H1 (cell line): Measurements from ENCODE around the gene GPR39. TPM values are rescaled to one million over a fixed set of nuclear protein-coding genes. Genes with fewer than 3 reads are reported as not detected.

Source experiments
- CTCF ChIA-PET: fragments of 300-600 bp; sonication (Branson Sonifier 250); formaldehyde crosslinking; loops from one replicate; lab custom pipeline; 2021; ENCODE audit not compliant: partially characterized antibody; lab: Charles Lee
- POLR2A ChIA-PET: fragments of 300-600 bp; sonication (Branson Sonifier 250); formaldehyde crosslinking; loops from one replicate; lab custom pipeline; 2021; ENCODE audit warnings: inconsistent platforms; ENCODE audit not compliant: partially characterized antibody; lab: Charles Lee
- DNase-seq, 2 experiments: peaks; one replicate each; pipeline versions ENCODE4 v3.0.0 to v3.0.0-alpha.2; 2010 to 2022; ENCODE audit warnings: low spot score in 2 of 2, low read depth in 1 of 2, mixed read lengths in 1 of 2
- FAIRE-seq: peaks from 2 replicates; lab custom pipeline; 2011; peaks lifted over from hg19 to GRCh38; lab: Jason Lieb, UNC
- H2AFZ ChIP-seq: 2 replicates; pipeline ENCODE4 v1.8.1; 2012; ENCODE audit warnings: low read length, inconsistent platforms
- H2AK5ac ChIP-seq: 2 replicates; pipeline ENCODE4 v1.6.1; 2013; ENCODE audit warnings: low read depth, low read length
- H2BK120ac ChIP-seq: replicated peaks from 2 replicates; pipeline ENCODE3; 2013; ENCODE audit warnings: low read depth, low read length, inconsistent platforms
- H2BK12ac ChIP-seq: 2 replicates; pipeline ENCODE4 v1.6.1; 2013; ENCODE audit warnings: low read depth, low read length
- H2BK15ac ChIP-seq: 2 replicates; pipeline ENCODE4 v1.6.1; 2013; ENCODE audit warnings: low read length
- H2BK20ac ChIP-seq: 2 replicates; pipeline ENCODE4 v1.6.1; 2013; ENCODE audit warnings: low read length
- H2BK5ac ChIP-seq: 2 replicates; pipeline ENCODE4 v1.6.1; 2013; ENCODE audit warnings: low read depth, low read length
- H3K14ac ChIP-seq: 2 replicates; pipeline ENCODE4 v1.6.1; 2013; ENCODE audit warnings: inconsistent platforms; ENCODE audit not compliant: insufficient read length
- H3K18ac ChIP-seq: 2 replicates; pipeline ENCODE4 v1.6.1; 2013; ENCODE audit warnings: low read length; ENCODE audit errors: extremely low read depth
- H3K23ac ChIP-seq: 2 replicates; pipeline ENCODE4 v1.6.1; 2013; ENCODE audit warnings: inconsistent platforms; ENCODE audit not compliant: insufficient read length
- H3K23me2 ChIP-seq: 2 replicates; pipeline ENCODE4 v1.6.1; 2013; ENCODE audit warnings: low read depth, low read length
- H3K27ac ChIP-seq: 2 replicates; pipeline ENCODE4 v1.6.1; 2011; ENCODE audit warnings: low read depth, low read length, inconsistent platforms
- H3K27me3 ChIP-seq, 4 experiments: replicated peaks in 1 of 4; 1 replicate in 1 of 4; 2 replicates in 3 of 4; pipeline versions ENCODE4 v1.6.1 to v1.8.1; 2011 to 2013; ENCODE audit warnings: low read length in 3 of 4, mild to moderate bottlenecking in 3 of 4, inconsistent platforms in 2 of 4, mixed read lengths in 2 of 4, moderate library complexity in 1 of 4; ENCODE audit not compliant: control insufficient read depth in 3 of 4, insufficient read depth in 3 of 4; ENCODE audit errors: extremely low read depth in 1 of 4
- H3K36me3 ChIP-seq, 4 experiments: 2 replicates each; pipeline versions ENCODE4 v1.6.1 to v1.8.1; 2011 to 2013; ENCODE audit warnings: mild to moderate bottlenecking in 4 of 4, low read length in 3 of 4, moderate library complexity in 2 of 4, control low read depth in 1 of 4, inconsistent platforms in 1 of 4; ENCODE audit not compliant: insufficient read depth in 4 of 4, control insufficient read depth in 2 of 4
- H3K4ac ChIP-seq: replicated peaks from 2 replicates; pipeline ENCODE3; 2013; ENCODE audit warnings: low read length, low read depth, mixed read lengths, inconsistent platforms; ENCODE audit not compliant: insufficient read length
- H3K4me1 ChIP-seq, 4 experiments: replicated peaks in 1 of 4; 1 replicate in 1 of 4; 2 replicates in 3 of 4; pipeline versions ENCODE4 v1.6.1 to v1.8.1; 2011 to 2013; ENCODE audit warnings: low read length in 3 of 4, inconsistent platforms in 2 of 4, mixed read lengths in 1 of 4; ENCODE audit not compliant: insufficient read depth in 4 of 4, control insufficient read depth in 3 of 4
- H3K4me2 ChIP-seq, 2 experiments: 2 replicates each; pipeline versions ENCODE4 v1.6.1 to v1.8.1; 2011 to 2013; ENCODE audit warnings: low read depth in 2 of 2, low read length in 2 of 2, control low read depth in 1 of 2, inconsistent platforms in 1 of 2, mild to moderate bottlenecking in 1 of 2; ENCODE audit not compliant: insufficient read depth in 1 of 2
- H3K4me3 ChIP-seq, 4 experiments: fragments of 200-600, 300-600 bp in 1 of 4; sonication (generic), shearing (Covaris generic), sonication (Bioruptor Twin) in 1 of 4; 2 replicates each; pipeline versions ENCODE4 v1.5.1 to v1.8.1; 2011 to 2016; ENCODE audit warnings: low read length in 4 of 4, low read depth in 3 of 4, control low read depth in 2 of 4, inconsistent platforms in 2 of 4, mild to moderate bottlenecking in 2 of 4, mixed read lengths in 1 of 4, moderate library complexity in 1 of 4; ENCODE audit not compliant: insufficient read depth in 2 of 4; ENCODE audit errors: extremely low read depth in 1 of 4
- H3K56ac ChIP-seq: replicated peaks from 2 replicates; pipeline ENCODE3; 2013; ENCODE audit warnings: low read depth, mild to moderate bottlenecking, mixed read lengths, low read length, inconsistent platforms; ENCODE audit not compliant: insufficient read length
- H3K79me1 ChIP-seq: 2 replicates; pipeline ENCODE4 v1.6.1; 2013; ENCODE audit warnings: low read depth, low read length, control low read depth
- H3K79me2 ChIP-seq, 2 experiments: 2 replicates each; pipeline versions ENCODE4 v1.6.1 to v1.8.1; 2012 to 2013; ENCODE audit warnings: low read length in 2 of 2, mild to moderate bottlenecking in 2 of 2, inconsistent platforms in 1 of 2; ENCODE audit not compliant: insufficient read depth in 2 of 2, control insufficient read depth in 1 of 2
- H3K9ac ChIP-seq, 4 experiments: replicated peaks in 1 of 4; 1 replicate in 1 of 4; 2 replicates in 3 of 4; pipeline versions ENCODE4 v1.6.1 to v1.8.1; 2011 to 2013; ENCODE audit warnings: low read depth in 3 of 4, low read length in 3 of 4, control low read depth in 2 of 4, mild to moderate bottlenecking in 2 of 4, moderate library complexity in 2 of 4, inconsistent platforms in 1 of 4; ENCODE audit errors: extremely low read depth in 1 of 4
- H3K9me3 ChIP-seq, 2 experiments: 2 replicates each; pipeline versions ENCODE4 v1.6.1 to v1.8.1; 2012 to 2013; ENCODE audit warnings: mild to moderate bottlenecking in 2 of 2, moderate library complexity in 2 of 2, control low read depth in 1 of 2, inconsistent platforms in 1 of 2, low read depth in 1 of 2, low read length in 1 of 2, mixed read lengths in 1 of 2; ENCODE audit not compliant: insufficient read depth in 2 of 2
- H4K20me1 ChIP-seq, 2 experiments: replicated peaks in 1 of 2; 2 replicates each; pipeline versions ENCODE3 to v1.8.1; 2011 to 2013; ENCODE audit warnings: inconsistent platforms in 2 of 2, low read length in 2 of 2, mild to moderate bottlenecking in 1 of 2; ENCODE audit not compliant: insufficient read depth in 2 of 2, control insufficient read depth in 1 of 2
- H4K5ac ChIP-seq: 2 replicates; pipeline ENCODE4 v1.6.1; 2013; ENCODE audit warnings: low read length, low read depth, mixed read lengths, inconsistent platforms; ENCODE audit not compliant: insufficient read length
- H4K8ac ChIP-seq: 2 replicates; pipeline ENCODE4 v1.8.0; 2013; ENCODE audit warnings: mild to moderate bottlenecking, moderate library complexity, low read length, inconsistent platforms; ENCODE audit not compliant: insufficient read depth; ENCODE audit errors: extremely low read depth
- H4K91ac ChIP-seq: replicated peaks from 2 replicates; pipeline ENCODE3; 2013; ENCODE audit warnings: low read length, mixed read lengths, inconsistent platforms; ENCODE audit not compliant: insufficient read length
- BRCA1 ChIP-seq: IDR thresholded peaks from 2 replicates; pipeline ENCODE4 v1.6.1; 2012; ENCODE audit warnings: low read depth, low read length, improper control_type of control experiment
- CREB1 ChIP-seq: IDR thresholded peaks from 2 replicates; pipeline ENCODE4 v1.6.1; 2012; ENCODE audit warnings: inconsistent platforms
- JUN ChIP-seq: IDR thresholded peaks from 2 replicates; pipeline ENCODE4 v1.6.1; 2011; ENCODE audit warnings: low read depth, mild to moderate bottlenecking, improper control_type of control experiment, low read length
- MAFK ChIP-seq: IDR thresholded peaks from 2 replicates; pipeline ENCODE4 v1.6.1; 2012; ENCODE audit warnings: low read depth, mild to moderate bottlenecking, improper control_type of control experiment, low read length
- RXRA ChIP-seq: IDR thresholded peaks from 2 replicates; pipeline ENCODE4 v1.6.1; 2011; ENCODE audit warnings: low read depth, mild to moderate bottlenecking, low read length, moderate library complexity; ENCODE audit not compliant: insufficient read depth
- SIX5 ChIP-seq: IDR thresholded peaks from 2 replicates; pipeline ENCODE4 v1.6.1; 2011; ENCODE audit warnings: mild to moderate bottlenecking, low read depth, low read length
- SP2 ChIP-seq: IDR thresholded peaks from 2 replicates; pipeline ENCODE4 v1.6.1; 2012; ENCODE audit warnings: mild to moderate bottlenecking, low read length, inconsistent platforms
- SRF ChIP-seq: IDR thresholded peaks from 2 replicates; pipeline ENCODE4 v1.6.1; 2011; ENCODE audit warnings: mild to moderate bottlenecking, low read depth, low read length, moderate library complexity
- TBP ChIP-seq: IDR thresholded peaks from 2 replicates; pipeline ENCODE4 v1.6.1; 2011; ENCODE audit warnings: low read depth, low read length, improper control_type of control experiment
- YY1 ChIP-seq: IDR thresholded peaks from 2 replicates; pipeline ENCODE4 v1.6.1; 2011; ENCODE audit warnings: low read depth, mild to moderate bottlenecking, low read length
- WGBS, 2 experiments: shearing (Covaris generic) in 1 of 2; methylation state at CpG; one replicate each; pipeline versions ENCODE4 v1.1.6 to v1.1.7; 2013 to 2015; ENCODE audit warnings: low lambda C conversion rate in 2 of 2, mixed read lengths in 2 of 2, inconsistent platforms in 1 of 2, low coverage in 1 of 2, missing lambda C conversion rate in 1 of 2; ENCODE audit not compliant: insufficient replicate concordance in 2 of 2, insufficient coverage in 1 of 2, insufficient read length in 1 of 2; ENCODE audit errors: extremely low coverage in 1 of 2, missing lambda C conversion rate in 1 of 2; 5-methylcytosine and 5-hydroxymethylcytosine counted together
- polyA plus RNA-seq, 7 experiments: library from polyadenylated mRNA; depleted of rRNA in 3 of 7; stranded (reverse) in 5 of 7; unstranded in 2 of 7; fragments of >200 nt in 5 of 7; fragments of 200-250 nt in 2 of 7; gene quantifications; 1 replicate in 5 of 7; 2 replicates in 1 of 7; 4 replicates in 1 of 7; pipeline versions ENCODE4 v1.2.1 to v1.2.3, GENCODE V29; 2011 to 2013; ENCODE audit warnings: missing spikeins in 2 of 7, mixed read lengths in 2 of 7
- total RNA-seq: library from RNA; stranded (reverse); fragmentation: NEBNext Ultra II Directional; extraction: Animal tissue kit (Norgen Biotek cat#: 25700); gene quantifications from 2 replicates; pipeline ENCODE4 v1.2.1, GENCODE V29; 2021

Gene GPR39
- total and polyA plus RNA-seq, 2 of the 8 experiments (the other 6 are each of a cell fraction or from before 2014, with no cell fraction given), result 0.63 to 2.7 TPM

- Histone ChIP-seq H2BK120ac (no peak overlapping the region), H3K9ac (no peak overlapping the region), H3K4me1 (no peaks in the 10 kb centered on the region), H2AFZ (no peak overlapping the region), H3K27ac (no peak overlapping the region), H4K91ac (no peak overlapping the region), H3K4ac (no peak overlapping the region), H4K8ac (no peak overlapping the region), H3K4me3 (no peak overlapping the region), H3K36me3 (no peaks in the 10 kb centered on the region), H3K79me2 (no peaks in the 10 kb centered on the region), H3K56ac (no peak overlapping the region), H3K23me2 (no peaks in the 10 kb centered on the region), H2BK15ac (no peak overlapping the region), H3K14ac (no peak overlapping the region), H3K27me3 (peaks cover 0 to 6% (median 3%) of the 10 kb centered on the region in 4 experiments; a peak in 3 of 7 replicates), H2BK12ac (no peak overlapping the region), H3K9me3 (no peaks in the 10 kb centered on the region), H4K5ac (no peak overlapping the region), H2AK5ac (no peak overlapping the region), H4K20me1 (no peaks in the 10 kb centered on the region)
- FAIRE-seq (no peak), DNase-seq (no peak)
- ChIA-PET CTCF (interaction anchor here (0.7 to 1.3 kb wide), 3 partner anchors 17 to 1160 kb away, joined by 3 to 4 read pairs (median 3); no protein-coding TSS in a partner anchor), POLR2A (no interaction called here)
- 90% methylated on average over 5 of the region's 5 CpGs; no CpG with 5 or more reads in 1 of the 2 experiments for WGBS, 2 experiments
- TF ChIP-seq JUN (no peak), SRF (no peak), YY1 (no peak), MAFK (no peak), TBP (no peak), RXRA (no peak), SIX5 (no peak), CREB1 (no peak), BRCA1 (no peak), SP2 (no peak)
- TF ChIP-seq, all 59 proteins: peak for 0
- Histone ChIP-seq H3K23ac (no peak overlapping the region), H3K4me2 (no peak overlapping the region), H3K79me1 (no peaks in the 10 kb centered on the region), H2BK5ac (no peak overlapping the region), H3K18ac (no peak overlapping the region), H2BK20ac (no peak overlapping the region)
These were observed 261.1 kb downstream of the GPR39 start for GRCh38 chr2:132677661-132678060.
